ENCODE measurements around the gene ZNF778. TPM values are rescaled to one million over a fixed set of nuclear protein-coding genes. Genes with fewer than 3 reads are reported as not detected.

Gene ZNF778
- total and polyA plus RNA-seq, 2 donors (not counting 1 experiment from before 2014, with no cell fraction given) = 2.2 to 13.4 TPM

GRCh38 chr16:89278441-89279240, 61.1 kb downstream of the ZNF778 start:
- Histone ChIP-seq H3K79me2 (ENCODE audit: control insufficient read depth, insufficient read depth, low read length) (peaks cover 31% of the 10 kb centered on the region), H3K27ac (ENCODE audit: low read length in 2 of 2) (no peak overlapping the region), H4K20me1 (ENCODE audit: control insufficient read depth, insufficient read depth, low read length, poor library complexity, severe bottlenecking) (peaks cover 64% of the 10 kb centered on the region), H3K9me3 (ENCODE audit: control extremely low read depth in 1 of 3, control insufficient read depth in 2 of 3, insufficient read depth in 1 of 3, low read length in 2 of 3) (peaks cover 0 to 7% (median 0%) of the 10 kb centered on the region in 3 donors), H2AFZ (ENCODE audit: insufficient read depth, low read depth, low read length, poor library complexity, severe bottlenecking) (no peak overlapping the region), H3K4me3 (ENCODE audit: control extremely low read depth in 1 of 5, extremely low read depth in 1 of 5, insufficient read depth in 1 of 5, low read depth in 2 of 5, low read length in 4 of 5) (no peak overlapping the region), H3K36me3 (replicated peaks in 1 of 2; ENCODE audit: control extremely low read depth in 1 of 2, control insufficient read depth in 1 of 2, extremely low read depth in 1 of 2, insufficient read depth in 2 of 2, low read length in 1 of 2) (peaks cover 2 to 66% of the 10 kb centered on the region in 2 experiments), H3K27me3 (replicated peaks in 1 of 4; ENCODE audit: control extremely low read depth in 1 of 4, control insufficient read depth in 3 of 4, insufficient read depth in 4 of 4, low read length in 3 of 4) (no peaks in the 10 kb centered on the region), H3K4me2 (replicated peaks; ENCODE audit: low read depth, low read length, poor library complexity, severe bottlenecking) (no peak overlapping the region), H3K4me1 (ENCODE audit: control insufficient read depth in 2 of 2, insufficient read depth in 2 of 2, low read length in 2 of 2) (no peaks in the 10 kb centered on the region), H3K9ac (ENCODE audit: low read length) (no peak overlapping the region)
- ChIA-PET CTCF (interaction anchor here (1.3 kb wide), 1 partner anchor 11 kb away, joined by 4 read pairs; no protein-coding TSS in a partner anchor), POLR2A (interaction anchor here (0.6 kb wide), 1 partner anchor 671 kb away, joined by 4 read pairs; no protein-coding TSS in a partner anchor)
- no peak for TF ChIP-seq CTCF (IDR thresholded peaks at IDR 0.05)
- 97% methylated on average over 33 of the region's 36 CpGs for WGBS (ENCODE audit: insufficient coverage)
- intact Hi-C loops (cut with micrococcal nuclease) = no loop called here
- no peaks in the 10 kb centered on the region for H3K27me3 Mint-ChIP-seq
- DNase-seq (no peak), ATAC-seq (ENCODE audit: low read depth) (no peak)
- no peaks in the 10 kb centered on the region for H3K9me3 Mint-ChIP-seq (ENCODE audit: insufficient read depth)
- H3K27ac Mint-ChIP-seq = no peak overlapping the region
- H3K4me1 Mint-ChIP-seq = no peaks in the 10 kb centered on the region
- no peak overlapping the region for H3K4me3 Mint-ChIP-seq

- H2AFZ ChIP-seq (ENCODE audit: insufficient read depth, low read depth, low read length, poor library complexity, severe bottlenecking) = no peak overlapping the region
- ChIA-PET POLR2A (no interaction called here), CTCF (interaction anchor here (1.2 to 1.3 kb wide), 2 partner anchors 9 kb away, joined by 3 to 4 read pairs; no protein-coding TSS in a partner anchor)
- no peaks in the 10 kb centered on the region for H3K4me1 ChIP-seq (ENCODE audit: control insufficient read depth in 2 of 2, insufficient read depth in 2 of 2, low read length in 2 of 2)
- intact Hi-C loops (cut with micrococcal nuclease) = no loop called here
- Mint-ChIP-seq H3K27ac (no peak overlapping the region), H3K4me1 (no peaks in the 10 kb centered on the region), H3K9me3 (ENCODE audit: insufficient read depth) (no peaks in the 10 kb centered on the region), H3K27me3 (no peaks in the 10 kb centered on the region), H3K4me3 (no peak overlapping the region)
- H3K27ac ChIP-seq (ENCODE audit: low read length in 2 of 2) = no peak overlapping the region
- ATAC-seq (ENCODE audit: low read depth) (no peak), DNase-seq (no peak)
- H3K36me3 ChIP-seq (replicated peaks in 1 of 2; ENCODE audit: control extremely low read depth in 1 of 2, control insufficient read depth in 1 of 2, extremely low read depth in 1 of 2, insufficient read depth in 2 of 2, low read length in 1 of 2) = peaks cover 2 to 60% of the 10 kb centered on the region in 2 experiments
- no peak overlapping the region for H3K4me2 ChIP-seq (replicated peaks; ENCODE audit: low read depth, low read length, poor library complexity, severe bottlenecking)
- no peak overlapping the region for H3K4me3 ChIP-seq (ENCODE audit: control extremely low read depth in 1 of 5, extremely low read depth in 1 of 5, insufficient read depth in 1 of 5, low read depth in 2 of 5, low read length in 4 of 5)
- no peaks in the 10 kb centered on the region for H3K27me3 ChIP-seq (replicated peaks in 1 of 4; ENCODE audit: control extremely low read depth in 1 of 4, control insufficient read depth in 3 of 4, insufficient read depth in 4 of 4, low read length in 3 of 4)
- H3K9ac ChIP-seq (ENCODE audit: low read length) = no peak overlapping the region
- peaks cover 0 to 7% (median 0%) of the 10 kb centered on the region in 3 donors for H3K9me3 ChIP-seq (ENCODE audit: control extremely low read depth in 1 of 3, control insufficient read depth in 2 of 3, insufficient read depth in 1 of 3, low read length in 2 of 3)
- H3K79me2 ChIP-seq (ENCODE audit: control insufficient read depth, insufficient read depth, low read length) = peaks cover 23% of the 10 kb centered on the region
- no peak for TF ChIP-seq EZH2 (IDR thresholded peaks at IDR 0.05; ENCODE audit: borderline replicate concordance, insufficient read depth, low read depth, low read length, poor library complexity, severe bottlenecking)
- TF ChIP-seq CTCF (IDR thresholded peaks at IDR 0.05) = no peak
- peaks cover 51% of the 10 kb centered on the region for H4K20me1 ChIP-seq (ENCODE audit: control insufficient read depth, insufficient read depth, low read length, poor library complexity, severe bottlenecking)
- 99% methylated on average over 64 of the region's 65 CpGs for WGBS (ENCODE audit: insufficient coverage)
Measured at GRCh38 chr16:89279666-89280481, 62.4 kb downstream of the ZNF778 start.

Data from B cell (primary cell).